Measurements from ENCODE around the gene SERPINA5. TPM values are rescaled to one million over a fixed set of nuclear protein-coding genes. Genes with fewer than 3 reads are reported as not detected.

Gene SERPINA5
- total RNA-seq, 1 experiment from 2014 or later, result 1.5 TPM

DNA sequence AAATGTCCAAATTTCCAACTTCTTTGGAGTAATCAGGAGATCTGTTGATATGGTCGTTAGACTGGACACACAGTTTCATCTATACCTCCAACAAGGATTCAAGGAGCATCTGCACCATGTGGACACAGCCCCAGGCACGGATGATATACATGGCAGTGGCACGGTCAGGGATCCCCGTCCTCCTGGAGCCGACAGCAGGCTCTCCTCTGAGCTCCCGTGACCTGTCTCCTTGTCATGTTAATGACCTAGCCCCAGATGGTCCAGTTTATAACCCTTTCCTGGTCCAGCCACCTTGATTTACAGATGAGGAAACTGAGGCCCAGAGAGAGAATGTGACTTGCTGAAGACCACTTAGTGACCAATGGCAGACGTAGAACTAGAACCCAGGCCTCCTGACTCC lies 36.5 kb upstream of the SERPINA5 start (continued):
- TF ChIP-seq MXD4 (CRISPR knock-in tag; IDR thresholded peaks at IDR 0.05; ENCODE audit: borderline replicate concordance) (no peak), TP53 (CRISPR knock-in tag; IDR thresholded peaks at IDR 0.05) (no peak), SMAD4 (CRISPR knock-in tag; IDR thresholded peaks at IDR 0.05) (no peak), SP1 (CRISPR knock-in tag; conservative IDR thresholded peaks at IDR 0.05) (no peak)
- TF ChIP-seq, protein P1, sequence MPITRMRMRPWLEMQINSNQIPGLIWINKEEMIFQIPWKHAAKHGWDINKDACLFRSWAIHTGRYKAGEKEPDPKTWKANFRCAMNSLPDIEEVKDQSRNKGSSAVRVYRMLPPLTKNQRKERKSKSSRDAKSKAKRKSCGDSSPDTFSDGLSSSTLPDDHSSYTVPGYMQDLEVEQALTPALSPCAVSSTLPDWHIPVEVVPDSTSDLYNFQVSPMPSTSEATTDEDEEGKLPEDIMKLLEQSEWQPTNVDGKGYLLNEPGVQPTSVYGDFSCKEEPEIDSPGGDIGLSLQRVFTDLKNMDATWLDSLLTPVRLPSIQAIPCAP (CRISPR knock-in tag; IDR thresholded peaks at IDR 0.05), result no peak
- TF ChIP-seq, protein P2, sequence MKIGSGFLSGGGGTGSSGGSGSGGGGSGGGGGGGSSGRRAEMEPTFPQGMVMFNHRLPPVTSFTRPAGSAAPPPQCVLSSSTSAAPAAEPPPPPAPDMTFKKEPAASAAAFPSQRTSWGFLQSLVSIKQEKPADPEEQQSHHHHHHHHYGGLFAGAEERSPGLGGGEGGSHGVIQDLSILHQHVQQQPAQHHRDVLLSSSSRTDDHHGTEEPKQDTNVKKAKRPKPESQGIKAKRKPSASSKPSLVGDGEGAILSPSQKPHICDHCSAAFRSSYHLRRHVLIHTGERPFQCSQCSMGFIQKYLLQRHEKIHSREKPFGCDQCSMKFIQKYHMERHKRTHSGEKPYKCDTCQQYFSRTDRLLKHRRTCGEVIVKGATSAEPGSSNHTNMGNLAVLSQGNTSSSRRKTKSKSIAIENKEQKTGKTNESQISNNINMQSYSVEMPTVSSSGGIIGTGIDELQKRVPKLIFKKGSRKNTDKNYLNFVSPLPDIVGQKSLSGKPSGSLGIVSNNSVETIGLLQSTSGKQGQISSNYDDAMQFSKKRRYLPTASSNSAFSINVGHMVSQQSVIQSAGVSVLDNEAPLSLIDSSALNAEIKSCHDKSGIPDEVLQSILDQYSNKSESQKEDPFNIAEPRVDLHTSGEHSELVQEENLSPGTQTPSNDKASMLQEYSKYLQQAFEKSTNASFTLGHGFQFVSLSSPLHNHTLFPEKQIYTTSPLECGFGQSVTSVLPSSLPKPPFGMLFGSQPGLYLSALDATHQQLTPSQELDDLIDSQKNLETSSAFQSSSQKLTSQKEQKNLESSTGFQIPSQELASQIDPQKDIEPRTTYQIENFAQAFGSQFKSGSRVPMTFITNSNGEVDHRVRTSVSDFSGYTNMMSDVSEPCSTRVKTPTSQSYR (CRISPR knock-in tag; IDR thresholded peaks at IDR 0.05), result no peak
- TF ChIP-seq, protein P3, sequence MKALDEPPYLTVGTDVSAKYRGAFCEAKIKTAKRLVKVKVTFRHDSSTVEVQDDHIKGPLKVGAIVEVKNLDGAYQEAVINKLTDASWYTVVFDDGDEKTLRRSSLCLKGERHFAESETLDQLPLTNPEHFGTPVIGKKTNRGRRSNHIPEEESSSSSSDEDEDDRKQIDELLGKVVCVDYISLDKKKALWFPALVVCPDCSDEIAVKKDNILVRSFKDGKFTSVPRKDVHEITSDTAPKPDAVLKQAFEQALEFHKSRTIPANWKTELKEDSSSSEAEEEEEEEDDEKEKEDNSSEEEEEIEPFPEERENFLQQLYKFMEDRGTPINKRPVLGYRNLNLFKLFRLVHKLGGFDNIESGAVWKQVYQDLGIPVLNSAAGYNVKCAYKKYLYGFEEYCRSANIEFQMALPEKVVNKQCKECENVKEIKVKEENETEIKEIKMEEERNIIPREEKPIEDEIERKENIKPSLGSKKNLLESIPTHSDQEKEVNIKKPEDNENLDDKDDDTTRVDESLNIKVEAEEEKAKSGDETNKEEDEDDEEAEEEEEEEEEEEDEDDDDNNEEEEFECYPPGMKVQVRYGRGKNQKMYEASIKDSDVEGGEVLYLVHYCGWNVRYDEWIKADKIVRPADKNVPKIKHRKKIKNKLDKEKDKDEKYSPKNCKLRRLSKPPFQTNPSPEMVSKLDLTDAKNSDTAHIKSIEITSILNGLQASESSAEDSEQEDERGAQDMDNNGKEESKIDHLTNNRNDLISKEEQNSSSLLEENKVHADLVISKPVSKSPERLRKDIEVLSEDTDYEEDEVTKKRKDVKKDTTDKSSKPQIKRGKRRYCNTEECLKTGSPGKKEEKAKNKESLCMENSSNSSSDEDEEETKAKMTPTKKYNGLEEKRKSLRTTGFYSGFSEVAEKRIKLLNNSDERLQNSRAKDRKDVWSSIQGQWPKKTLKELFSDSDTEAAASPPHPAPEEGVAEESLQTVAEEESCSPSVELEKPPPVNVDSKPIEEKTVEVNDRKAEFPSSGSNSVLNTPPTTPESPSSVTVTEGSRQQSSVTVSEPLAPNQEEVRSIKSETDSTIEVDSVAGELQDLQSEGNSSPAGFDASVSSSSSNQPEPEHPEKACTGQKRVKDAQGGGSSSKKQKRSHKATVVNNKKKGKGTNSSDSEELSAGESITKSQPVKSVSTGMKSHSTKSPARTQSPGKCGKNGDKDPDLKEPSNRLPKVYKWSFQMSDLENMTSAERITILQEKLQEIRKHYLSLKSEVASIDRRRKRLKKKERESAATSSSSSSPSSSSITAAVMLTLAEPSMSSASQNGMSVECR (CRISPR knock-in tag; IDR thresholded peaks at IDR 0.05; ENCODE audit: borderline replicate concordance), result no peak
- TF ChIP-seq, protein P4, sequence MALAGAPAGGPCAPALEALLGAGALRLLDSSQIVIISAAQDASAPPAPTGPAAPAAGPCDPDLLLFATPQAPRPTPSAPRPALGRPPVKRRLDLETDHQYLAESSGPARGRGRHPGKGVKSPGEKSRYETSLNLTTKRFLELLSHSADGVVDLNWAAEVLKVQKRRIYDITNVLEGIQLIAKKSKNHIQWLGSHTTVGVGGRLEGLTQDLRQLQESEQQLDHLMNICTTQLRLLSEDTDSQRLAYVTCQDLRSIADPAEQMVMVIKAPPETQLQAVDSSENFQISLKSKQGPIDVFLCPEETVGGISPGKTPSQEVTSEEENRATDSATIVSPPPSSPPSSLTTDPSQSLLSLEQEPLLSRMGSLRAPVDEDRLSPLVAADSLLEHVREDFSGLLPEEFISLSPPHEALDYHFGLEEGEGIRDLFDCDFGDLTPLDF (CRISPR knock-in tag; IDR thresholded peaks at IDR 0.05), result no peak
- TF ChIP-seq, protein P5, sequence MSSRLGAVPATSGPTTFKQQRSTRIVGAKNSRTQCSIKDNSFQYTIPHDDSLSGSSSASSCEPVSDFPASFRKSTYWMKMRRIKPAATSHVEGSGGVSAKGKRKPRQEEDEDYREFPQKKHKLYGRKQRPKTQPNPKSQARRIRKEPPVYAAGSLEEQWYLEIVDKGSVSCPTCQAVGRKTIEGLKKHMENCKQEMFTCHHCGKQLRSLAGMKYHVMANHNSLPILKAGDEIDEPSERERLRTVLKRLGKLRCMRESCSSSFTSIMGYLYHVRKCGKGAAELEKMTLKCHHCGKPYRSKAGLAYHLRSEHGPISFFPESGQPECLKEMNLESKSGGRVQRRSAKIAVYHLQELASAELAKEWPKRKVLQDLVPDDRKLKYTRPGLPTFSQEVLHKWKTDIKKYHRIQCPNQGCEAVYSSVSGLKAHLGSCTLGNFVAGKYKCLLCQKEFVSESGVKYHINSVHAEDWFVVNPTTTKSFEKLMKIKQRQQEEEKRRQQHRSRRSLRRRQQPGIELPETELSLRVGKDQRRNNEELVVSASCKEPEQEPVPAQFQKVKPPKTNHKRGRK (CRISPR knock-in tag; IDR thresholded peaks at IDR 0.05; ENCODE audit: borderline replicate concordance), result no peak
- TF ChIP-seq, protein P6, sequence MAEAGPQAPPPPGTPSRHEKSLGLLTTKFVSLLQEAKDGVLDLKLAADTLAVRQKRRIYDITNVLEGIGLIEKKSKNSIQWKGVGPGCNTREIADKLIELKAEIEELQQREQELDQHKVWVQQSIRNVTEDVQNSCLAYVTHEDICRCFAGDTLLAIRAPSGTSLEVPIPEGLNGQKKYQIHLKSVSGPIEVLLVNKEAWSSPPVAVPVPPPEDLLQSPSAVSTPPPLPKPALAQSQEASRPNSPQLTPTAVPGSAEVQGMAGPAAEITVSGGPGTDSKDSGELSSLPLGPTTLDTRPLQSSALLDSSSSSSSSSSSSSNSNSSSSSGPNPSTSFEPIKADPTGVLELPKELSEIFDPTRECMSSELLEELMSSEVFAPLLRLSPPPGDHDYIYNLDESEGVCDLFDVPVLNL (CRISPR knock-in tag; IDR thresholded peaks at IDR 0.05; ENCODE audit: borderline replicate concordance, low read depth), result no peak
- TF ChIP-seq, protein P7, sequence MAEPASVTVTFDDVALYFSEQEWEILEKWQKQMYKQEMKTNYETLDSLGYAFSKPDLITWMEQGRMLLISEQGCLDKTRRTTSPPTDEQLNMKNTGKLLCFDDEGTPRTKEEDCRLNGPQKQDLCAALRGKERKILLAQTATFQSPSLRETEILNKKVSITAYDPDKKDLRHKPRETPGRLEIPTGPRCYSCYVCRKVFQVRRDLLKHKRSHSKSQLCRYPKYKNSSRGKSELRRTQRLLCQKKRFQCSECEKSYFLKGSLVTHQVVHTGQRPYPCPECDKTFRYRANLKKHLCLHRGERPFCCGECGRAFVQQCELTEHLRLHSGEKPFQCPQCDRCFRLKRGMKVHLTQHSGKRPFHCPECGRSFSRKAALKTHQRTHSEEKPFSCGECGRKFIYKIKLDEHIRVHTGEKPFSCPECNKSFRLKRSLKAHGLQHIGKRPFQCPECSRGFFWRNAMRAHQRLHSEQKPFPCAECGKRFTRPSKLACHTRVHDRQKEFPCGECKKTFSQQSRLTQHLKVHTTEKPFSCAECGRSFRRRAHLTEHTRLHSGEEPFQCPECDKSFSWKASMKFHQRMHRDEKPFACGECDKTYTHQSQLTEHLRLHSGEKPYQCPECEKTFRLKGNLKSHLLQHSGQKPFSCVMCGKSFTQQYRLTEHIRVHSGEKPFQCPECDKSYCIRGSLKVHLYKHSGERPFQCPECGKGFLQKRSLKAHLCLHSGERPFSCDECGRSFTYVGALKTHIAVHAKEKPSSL (CRISPR knock-in tag; conservative IDR thresholded peaks at IDR 0.05), result no peak
- TF ChIP-seq, protein P8, sequence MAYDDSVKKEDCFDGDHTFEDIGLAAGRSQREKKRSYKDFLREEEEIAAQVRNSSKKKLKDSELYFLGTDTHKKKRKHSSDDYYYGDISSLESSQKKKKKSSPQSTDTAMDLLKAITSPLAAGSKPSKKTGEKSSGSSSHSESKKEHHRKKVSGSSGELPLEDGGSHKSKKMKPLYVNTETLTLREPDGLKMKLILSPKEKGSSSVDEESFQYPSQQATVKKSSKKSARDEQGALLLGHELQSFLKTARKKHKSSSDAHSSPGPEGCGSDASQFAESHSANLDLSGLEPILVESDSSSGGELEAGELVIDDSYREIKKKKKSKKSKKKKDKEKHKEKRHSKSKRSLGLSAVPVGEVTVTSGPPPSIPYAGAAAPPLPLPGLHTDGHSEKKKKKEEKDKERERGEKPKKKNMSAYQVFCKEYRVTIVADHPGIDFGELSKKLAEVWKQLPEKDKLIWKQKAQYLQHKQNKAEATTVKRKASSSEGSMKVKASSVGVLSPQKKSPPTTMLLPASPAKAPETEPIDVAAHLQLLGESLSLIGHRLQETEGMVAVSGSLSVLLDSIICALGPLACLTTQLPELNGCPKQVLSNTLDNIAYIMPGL (CRISPR knock-in tag; IDR thresholded peaks at IDR 0.05), result no peak

Data from WTC11 (cell line).